T-helper 1 cell (primary cell): ENCODE data around the gene MICOS13.
"Not testable (repeated sequence)": the region's sequence is repeated elsewhere in the genome, so short reads cannot be mapped to it uniquely, and the experiment has no call there.

Source experiments
- DNase-seq, 5 donors: peaks; one replicate each; pipeline ENCODE4 v3.0.0-alpha.2; 2012 to 2020
- total RNA-seq, 4 donors: gene quantifications; one replicate each; lab custom pipeline; 2026; lab: John Stamatoyannopoulos, UW

Gene MICOS13, protein sequence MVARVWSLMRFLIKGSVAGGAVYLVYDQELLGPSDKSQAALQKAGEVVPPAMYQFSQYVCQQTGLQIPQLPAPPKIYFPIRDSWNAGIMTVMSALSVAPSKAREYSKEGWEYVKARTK
- total RNA-seq = 7.8 to 17.0 (median 12.1) reads per million in 4 donors

DNA sequence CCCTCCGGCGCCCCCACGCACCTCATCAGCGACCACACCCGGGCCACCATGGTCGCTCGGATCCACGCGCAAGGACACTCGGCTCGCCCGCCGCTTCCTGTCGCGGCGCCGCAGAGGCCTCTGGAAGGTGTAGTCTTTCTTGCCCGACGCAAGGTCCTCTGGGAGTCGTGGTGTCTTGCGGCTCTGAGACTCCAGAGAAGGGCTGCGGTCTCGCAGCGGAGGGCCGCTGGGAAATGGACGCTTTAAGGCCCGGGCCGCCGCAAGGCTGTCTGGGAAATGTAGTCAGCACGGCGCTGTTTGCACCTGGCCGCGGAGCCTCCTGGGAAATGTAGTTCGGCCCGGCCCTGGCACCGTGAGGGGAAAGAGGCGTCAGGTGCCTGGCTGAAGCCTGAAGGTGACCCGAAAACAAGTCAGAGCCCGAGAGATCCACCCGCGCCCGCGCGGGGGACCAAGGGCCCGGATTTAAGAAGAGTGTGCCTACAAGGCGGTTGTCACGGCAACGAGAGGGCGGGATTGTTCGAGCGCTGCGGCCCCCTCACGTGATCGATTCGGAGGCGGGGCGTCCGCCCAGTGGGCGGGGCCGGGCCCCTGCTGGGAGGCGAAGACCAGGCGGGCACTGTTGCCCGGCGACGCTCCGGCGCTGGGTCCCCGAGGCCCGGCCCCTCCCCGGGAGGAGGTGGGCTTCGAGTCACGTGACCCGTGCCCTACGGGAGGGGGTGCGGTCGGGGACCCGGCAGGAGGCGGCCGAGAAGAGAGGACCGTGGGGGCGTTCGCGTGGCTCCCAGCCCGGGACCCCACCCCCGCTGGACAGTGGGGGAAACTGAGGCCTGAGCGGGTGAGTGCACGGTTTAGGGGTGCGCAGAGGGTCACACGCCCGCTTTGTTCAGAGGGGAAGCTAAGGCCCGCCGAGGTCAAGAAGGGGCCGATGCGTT, at the start of gene MICOS13, which contains the start of gene HSD11B1L:
Gene MICOS13, minus strand, starts transcription at position 80 of the 932 bp plus-strand sequence. Its CDS starts 30 bp downstream, at position 50.
Gene HSD11B1L, plus strand, starts transcription at position 591 of the 932 bp plus-strand sequence. CDS start 3,806 bp downstream, outside the sequence.
- peak; percentile 96 to 99 (median 97) for DNase-seq

DNA sequence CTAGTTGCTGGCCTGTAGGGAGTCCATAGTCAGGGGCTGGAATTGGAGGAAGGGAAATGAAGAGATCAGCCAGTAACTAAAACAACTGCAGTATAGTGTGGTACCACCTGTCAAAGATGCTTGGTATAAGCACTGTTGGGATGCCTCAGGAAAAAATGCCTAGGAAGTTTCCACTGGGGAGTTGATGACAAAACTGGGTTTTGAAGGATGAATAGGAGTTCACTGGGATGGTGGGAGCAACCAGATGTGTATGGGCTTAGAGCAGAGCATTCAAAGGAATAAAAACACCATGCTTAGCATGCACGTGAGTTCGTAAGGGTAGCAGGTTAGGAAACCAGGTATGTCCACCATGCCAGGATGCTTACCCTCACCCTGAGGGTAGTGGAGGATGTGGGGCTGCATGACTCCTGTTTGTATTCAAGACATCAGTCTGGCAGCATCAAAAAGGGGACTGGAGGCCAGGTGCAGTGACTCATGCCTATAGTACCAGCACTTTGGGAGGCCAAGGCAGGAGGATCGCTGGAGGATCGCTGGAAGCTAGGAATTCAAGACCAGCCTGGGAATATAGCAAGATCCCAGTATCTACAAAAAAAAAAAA, 47.2 kb upstream of the MICOS13 start:
- DNase-seq = no peak

DNA sequence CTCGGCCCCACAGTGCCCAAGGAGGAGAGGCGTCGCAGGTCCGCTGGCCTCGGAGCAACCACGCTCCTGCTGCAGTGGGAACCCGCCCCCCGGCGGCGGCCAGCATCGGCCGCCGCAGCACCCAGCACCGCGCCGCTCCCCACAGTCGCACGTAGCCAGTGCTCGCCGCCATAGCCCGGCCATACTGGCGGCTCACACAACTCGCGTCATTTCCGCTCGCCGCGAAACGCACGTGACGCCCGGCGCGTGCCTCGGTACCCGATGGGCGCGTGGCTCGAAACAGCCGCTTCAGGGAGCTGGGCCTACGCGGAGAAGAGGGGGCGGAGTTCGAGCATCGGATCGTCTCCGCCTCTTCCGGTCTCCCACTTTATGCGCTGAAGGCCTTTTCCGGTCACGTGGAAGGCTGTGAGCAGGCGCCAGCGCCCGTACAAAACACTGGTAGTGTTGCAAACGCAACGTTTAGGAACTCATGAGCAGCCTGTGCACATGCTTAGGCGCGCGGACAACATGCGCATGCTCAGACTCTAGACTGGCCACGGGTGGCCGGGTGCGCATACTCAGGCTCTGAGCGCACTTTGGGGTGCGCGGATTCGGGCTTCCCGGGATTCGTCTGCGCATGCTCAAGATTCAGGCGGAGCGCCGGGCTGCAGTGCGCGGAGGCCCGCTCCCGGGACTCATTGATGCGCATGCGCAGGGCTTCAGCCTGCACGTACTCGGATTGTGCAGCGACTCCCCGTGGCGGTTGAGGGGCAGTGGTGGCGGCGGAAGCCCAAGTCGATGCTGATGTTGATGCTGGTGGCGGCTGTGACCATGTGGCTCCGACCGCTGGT, 39.9 kb upstream of the MICOS13 start, which contains the start of the genes CATSPERD and LONP1:
Gene CATSPERD, plus strand, starts transcription at position 677 of the 830 bp plus-strand sequence. Its CDS starts 101 bp downstream, at position 778.
Gene LONP1, minus strand, starts transcription at position 186 of the 830 bp plus-strand sequence. Its CDS starts 14 bp downstream, at position 172.
- peak; percentile 97 to 99 (median 97) for DNase-seq

DNA sequence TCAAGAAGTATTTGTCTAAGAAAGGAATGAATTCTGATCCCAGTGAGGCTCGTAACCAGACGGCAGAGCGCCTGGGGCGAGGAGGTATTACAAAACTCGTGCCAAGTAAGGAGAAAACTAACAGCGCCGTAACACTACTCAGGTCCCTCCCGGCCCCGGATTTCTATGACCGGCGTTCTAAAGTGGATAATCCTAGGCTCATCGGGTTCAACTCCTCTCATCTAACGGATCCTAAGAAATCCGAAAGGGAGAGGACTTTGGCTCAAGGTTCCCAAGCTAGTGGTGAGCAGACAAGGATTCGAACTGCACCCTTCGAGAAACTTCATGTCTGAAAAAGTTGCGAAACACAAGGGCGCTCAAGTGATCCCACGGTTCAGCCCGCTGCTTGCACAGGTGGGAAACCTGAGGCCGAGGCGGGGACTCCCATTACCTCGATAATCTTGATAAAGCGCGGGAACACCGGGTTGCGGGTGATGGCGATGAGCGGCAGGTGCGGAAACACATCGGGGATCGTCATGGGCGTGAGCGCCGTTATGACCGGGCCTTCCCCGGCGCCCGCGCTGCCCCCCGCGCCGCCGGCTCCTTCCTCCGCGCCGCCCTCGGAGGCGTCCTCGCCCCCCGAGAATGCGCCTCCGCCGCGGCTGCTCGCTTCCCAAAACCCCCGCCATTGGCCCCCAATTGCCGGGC, 39.1 kb upstream of the MICOS13 start:
- peak in 2 of 5 donors; percentile 37 to 41 for DNase-seq

DNA sequence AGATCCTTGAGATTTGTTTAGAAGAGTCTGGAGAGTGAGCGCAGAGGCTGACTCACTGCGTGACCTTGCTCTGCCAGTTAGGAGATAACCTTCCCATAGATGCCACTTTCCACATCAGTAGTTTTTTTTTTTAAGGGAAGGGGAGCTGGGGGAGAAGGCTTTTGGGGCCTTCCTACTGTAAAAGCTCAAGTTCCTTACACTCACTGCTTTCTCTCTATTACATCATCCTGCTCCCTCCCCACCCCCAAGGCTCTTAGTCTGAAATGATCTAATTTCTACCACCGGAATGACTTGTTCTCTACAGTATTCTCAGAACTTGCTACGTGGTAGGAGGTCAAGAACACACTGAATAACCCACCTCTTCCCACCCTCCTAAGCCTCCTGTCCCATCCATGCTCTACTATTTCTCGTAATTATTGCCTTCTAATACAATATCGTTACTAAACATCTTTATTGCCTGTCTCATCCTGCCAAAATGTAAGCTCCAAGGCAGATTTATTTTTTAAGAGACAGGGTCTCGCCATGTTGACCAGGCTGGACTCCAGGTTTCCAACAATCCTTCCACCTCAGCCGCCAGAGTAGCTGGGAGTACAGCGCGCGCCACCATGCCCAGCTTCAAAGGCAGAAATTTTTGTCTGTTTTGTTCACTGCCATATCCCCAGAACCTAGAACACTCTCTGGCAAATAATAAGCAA, 38.4 kb upstream of the MICOS13 start:
- peak in 1 of 5 donors; percentile 89 for DNase-seq

DNA sequence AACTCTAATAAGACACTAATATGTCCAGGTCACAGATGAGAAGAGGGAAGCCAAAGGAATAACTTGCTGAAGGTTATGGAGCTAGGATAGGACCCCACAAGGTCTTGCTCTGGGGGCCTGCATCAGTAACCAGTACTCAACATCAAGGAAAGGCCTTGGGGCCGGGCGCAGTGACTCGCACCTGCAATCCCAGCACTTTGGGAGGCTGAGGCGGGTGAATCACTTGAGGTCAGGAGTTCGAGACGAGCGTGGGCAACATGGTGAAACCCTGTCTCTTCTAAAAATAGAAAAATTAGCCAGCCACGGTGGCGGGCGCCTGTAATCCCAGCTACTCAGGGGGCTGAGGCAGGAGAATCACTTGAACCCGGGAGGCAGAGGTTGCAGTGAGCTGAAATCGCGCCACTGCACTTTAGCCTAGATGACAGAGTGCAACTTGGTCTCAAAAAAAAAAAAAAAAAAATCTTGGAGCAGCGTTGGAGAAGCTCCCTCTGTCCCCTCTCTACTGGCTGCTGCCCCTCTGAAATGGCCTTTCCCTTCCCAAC, 37.8 kb upstream of the MICOS13 start:
- peak in 1 of 5 donors; percentile 25 for DNase-seq

DNA sequence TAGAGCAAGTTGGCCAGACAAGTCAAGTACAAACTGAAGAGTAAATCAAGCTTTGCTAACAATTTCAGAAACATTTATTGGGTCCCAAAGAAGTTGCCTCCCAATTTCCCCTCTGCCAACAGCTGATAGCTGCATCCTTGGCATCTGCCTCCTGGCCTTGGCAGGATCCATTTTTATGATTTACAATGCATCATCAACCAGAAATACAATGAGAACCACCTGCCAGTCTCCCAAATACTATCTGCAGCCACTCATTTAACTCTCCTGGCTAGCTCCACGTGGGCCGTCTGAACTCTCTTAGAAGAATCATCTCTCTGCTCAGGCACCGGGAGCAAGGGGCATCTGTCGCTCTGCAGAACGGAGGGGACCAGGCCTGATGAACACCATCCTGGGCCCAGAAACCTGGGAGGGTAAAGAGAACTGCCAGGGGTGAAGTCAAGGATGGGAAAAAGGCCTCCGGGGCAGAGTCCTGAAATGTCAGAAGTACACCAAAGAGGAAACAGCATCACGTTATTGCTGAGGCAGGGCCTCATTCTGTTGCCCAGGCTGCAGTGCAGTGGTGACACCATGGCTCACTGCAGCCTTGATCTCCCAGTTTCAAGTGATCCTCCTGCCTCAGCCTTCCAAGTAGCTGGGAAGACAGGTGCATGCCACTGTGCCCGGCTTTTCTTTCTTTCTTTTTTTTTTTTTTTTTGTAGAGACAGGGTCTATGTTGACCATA, 37.1 kb upstream of the MICOS13 start:
- no peak for DNase-seq

DNA sequence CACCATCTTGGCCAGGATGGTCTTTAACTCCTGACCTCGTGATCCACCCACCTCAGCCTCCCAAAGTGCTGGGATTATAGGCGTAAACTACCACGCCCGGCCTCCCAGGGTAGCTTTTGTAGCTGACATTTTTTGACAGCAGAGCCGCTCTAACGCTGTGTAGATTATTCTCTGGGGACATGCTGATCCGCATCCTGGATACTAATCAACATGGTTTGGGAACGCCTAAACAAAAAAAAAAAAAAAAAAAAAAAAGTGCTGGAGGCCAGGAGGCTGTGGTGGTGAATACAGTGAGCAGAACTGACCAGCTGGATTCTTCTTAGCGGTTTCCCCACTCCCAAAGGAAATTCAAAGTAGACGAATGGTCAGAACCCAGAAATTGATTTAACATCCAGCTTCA, 34.5 kb upstream of the MICOS13 start:
- DNase-seq = no peak

DNA sequence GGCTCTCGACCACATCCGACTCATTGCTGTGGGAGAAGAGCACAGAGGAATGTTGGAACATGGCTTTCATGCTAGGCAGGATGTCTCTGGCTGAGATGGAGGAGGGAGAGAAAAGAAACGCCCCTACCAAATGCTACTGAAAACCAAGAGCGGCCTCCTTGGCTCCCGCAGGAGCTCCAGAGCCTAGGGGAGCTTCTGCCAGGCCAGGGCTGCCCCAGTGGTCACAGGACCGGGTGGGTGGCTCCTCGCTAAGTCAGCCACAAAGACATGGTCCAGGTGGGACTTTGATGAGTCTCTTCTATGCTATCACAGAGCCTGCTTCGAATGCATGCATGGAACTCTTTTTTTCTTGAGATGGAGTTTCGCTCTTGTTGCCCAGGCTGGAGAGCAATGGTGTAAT, 32.9 kb upstream of the MICOS13 start:
- no peak for DNase-seq

DNA sequence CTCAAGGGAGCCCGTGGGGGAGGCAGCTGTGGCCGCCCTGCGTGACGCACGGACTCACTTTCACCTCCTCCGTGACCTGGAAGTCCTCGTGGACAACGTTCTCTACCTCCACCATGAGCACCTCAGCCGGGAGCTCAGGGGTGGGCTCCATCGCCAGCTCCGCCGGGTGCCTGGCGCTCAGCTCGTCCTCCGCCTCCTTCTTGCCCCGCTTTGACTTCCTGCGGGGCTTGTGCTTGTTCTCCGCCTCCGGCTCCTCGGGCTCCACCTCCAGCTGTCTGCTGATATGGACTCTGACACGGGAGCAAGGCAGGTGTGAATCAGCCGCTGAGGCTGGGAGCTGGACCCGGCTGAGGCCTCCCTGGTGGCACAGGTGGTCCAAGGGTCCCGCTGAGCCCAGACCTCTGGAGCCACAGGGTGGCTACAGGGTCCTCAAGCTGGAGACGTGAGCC, 31.4 kb upstream of the MICOS13 start:
- no peak for DNase-seq

DNA sequence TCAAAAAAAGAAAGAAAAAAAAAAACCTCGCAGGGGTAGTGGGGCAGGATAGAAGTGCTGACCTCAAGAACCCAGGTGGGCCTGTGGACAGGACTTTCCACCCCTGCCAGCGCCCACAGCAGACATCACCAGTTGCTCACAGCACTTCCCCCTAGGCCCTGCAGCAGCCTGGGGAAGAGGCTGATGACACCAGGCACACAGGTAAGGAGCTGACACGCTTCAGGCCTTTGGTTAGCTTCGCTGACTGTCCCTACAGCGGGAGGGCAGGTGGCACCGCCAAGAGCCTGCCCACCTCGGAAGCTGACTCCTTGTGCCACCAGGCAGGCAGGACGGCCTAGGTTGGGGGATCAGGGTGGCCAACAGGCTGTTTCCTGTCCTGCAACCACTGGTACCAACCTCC, 30.7 kb upstream of the MICOS13 start:
- no peak for DNase-seq

DNA sequence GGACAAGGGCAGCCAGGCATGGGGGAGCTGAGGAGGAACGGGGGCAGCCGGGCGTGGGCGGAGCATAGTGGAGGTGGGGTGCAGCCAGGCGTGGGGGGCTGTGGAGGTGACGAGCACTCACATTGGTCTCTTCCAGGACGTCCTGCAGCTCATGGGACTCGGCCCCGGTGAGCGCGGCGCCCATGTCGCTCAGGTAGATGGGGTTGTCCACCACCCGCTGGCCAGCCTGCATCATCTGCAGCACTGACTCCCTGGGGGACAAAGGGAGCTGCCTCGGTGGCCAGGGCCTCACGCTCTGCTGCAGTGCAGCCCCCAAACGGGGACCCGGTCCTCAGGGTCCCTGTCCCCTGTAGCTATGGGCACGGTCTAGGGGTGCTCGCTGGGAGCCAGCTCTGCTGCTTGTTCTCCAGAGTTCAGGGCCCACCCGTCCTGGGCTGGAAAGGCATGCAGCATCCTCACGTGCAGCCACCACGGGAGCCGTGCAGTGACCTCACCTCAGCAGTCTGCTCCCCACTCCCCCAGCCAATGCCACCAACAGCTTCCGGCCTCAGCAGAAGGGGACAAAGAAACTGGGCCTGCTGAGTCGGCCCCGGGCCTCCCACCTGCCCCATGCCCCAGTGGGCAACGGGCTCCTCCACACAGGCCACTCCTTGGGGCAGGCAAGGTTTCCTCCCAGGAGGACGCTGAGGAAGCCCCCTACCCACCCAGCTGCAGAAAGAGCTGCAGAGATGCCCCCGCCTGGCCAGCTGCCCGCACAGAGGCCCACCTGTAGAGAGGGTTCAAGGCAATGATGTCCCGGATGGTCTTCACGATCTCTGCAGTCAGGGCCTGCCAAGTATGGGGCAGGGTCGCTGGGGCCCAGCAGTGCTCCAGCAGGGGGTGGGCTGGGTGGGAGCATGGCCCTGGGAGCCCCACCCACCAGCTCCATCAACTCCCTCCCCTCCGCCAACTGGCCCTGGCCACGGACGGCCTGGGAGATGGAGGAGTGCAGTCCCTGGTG, 27.6 kb upstream of the MICOS13 start:
- DNase-seq = no peak

DNA sequence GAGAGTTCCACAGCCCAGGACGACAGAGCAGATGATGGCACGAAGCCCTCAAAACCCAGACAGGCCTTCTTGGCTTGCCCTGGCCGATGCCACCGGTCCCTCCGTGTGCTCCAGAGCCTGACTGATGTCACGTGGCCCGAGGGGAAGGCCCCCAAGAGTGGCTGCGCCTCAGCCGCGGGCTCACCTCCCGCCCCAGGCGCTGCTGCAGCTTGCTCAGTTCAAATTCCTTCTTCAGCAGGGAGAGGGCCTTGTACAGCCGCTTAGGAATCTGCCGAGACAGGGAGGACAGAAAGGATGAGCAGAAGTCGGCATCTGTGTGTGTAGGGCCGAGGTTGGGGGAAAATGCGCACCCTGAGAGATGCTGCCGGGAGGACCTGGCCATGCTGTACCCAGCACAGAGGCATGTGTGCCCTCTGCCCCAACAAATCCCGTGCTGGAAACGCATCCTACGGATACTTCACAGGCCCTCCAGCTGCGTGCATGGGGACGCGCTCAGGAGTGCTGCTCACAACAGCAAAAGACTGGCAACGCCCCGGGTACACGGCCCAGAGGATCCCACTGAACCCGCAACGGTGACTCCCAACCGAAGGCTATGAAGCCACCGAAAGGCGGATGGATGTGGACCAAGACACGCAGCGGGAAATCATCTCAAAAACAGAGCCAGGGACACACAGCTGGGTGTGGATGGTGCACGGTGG, 26.7 kb upstream of the MICOS13 start:
- DNase-seq = no peak

DNA sequence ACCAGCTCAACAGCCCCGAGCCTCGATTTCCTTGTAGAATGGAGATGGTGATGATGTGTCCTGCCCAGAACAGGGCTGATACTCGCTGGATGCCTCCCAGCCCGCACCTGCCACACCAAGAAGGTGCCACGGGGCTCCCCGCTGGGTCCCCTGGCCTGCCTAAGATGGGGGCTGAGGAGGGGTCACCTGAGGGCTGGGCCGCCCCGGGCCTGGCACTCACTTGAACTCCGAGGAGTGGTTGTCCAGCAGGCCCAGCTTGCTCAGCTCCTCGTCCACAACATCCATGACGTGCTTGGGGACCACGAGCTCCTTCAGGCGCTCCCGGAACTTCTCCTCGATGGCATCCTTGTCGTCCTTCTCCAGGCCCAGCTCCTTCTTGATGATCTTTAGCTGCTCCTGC, 25.2 kb upstream of the MICOS13 start:
- no peak for DNase-seq

DNA sequence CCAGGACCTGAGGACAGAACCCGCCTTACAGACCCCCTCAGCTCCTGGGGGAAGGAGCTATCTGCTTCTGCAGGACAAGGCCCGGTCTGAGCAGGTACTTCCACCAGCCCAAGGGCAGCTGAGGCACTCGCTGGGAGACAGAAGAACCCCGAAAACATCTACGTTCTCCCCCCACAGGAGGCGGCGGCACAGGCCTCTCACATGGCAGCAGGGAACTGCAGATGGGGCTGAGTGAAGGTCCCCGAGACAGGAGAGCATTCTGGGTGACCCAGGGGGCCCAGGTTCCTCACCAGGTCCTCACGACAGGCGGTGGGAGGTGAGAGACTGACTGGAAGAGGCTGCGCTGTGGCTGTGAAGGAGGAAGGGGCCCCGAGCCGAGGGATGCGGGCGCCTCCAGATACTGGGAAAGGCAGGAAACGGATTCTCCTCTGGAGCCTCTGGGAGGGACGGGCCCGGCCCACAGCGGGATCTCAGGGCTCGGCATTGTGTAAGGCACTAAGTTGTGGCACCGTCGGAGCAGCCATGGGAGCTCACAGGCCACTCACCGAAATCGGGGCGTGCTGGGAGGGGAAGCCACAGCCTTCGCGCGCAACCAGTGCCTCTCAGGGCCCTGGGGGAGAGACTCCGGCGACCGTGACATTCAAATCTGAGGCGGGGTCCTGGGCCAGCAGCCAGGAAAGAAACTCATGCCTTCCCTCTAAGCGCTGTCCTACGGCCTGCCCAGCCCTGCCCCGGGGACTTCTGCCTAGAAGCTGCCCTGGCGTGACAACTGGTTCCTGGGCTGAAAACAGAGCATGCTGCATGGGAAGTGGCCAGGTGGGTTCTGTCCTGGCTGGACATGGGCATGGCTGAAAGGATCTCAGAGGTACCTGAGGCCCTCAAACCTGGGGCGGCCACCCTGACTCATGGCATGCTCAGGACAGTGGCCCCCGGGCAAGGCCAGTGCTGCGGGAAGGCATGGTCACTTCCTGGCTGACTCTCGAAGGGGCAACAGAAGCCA, 23.8 kb upstream of the MICOS13 start:
- no peak for DNase-seq

DNA sequence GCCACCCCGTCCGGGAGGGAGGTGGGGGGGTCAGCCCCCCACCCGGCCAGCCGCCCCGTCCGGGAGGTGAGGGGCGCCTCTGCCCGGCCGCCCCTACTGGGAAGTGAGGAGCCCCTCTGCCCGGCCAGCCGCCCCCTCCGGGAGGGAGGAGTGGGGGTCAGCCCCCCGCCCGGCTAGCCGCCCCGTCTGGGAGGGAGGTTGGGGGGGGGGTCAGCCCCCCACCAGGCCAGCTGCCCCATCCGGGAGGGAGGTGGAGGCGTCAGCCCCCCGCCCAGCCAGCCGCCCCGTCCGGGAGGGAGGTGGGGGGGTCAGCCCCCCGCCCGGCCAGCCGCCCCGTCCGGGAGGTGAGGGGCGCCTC, 21.7 kb upstream of the MICOS13 start:
- DNase-seq = not testable (repeated sequence)
